Esophagus squamous epithelium (tissue), 4 donors: ENCODE data around the gene MESD.

Experiments
- CTCF ChIP-seq, 6 experiments: fragments of 450-650 bp in 4 of 6; fragments of 200-600 bp in 2 of 6; sonication (generic) in 2 of 6; IDR thresholded peaks; one replicate each; pipeline ENCODE4 v1.5.1; 2016 to 2019; ENCODE audit warnings: antibody characterized with exemption in 6 of 6, mild to moderate bottlenecking in 4 of 6, moderate library complexity in 4 of 6
- POLR2A ChIP-seq, 4 donors: fragments of 450-650 bp; IDR thresholded peaks; one replicate each; pipeline ENCODE4 v1.6.1; 2017; ENCODE audit warnings: antibody characterized with exemption in 4 of 4, mild to moderate bottlenecking in 4 of 4, moderate library complexity in 3 of 4

- TF ChIP-seq CTCF (IDR thresholded peaks at IDR 0.05) (no peak), POLR2A (IDR thresholded peaks at IDR 0.05) (no peak)
Measured at GRCh38 chr15:81018197-81018596, 28.6 kb upstream of the MESD start.
